PC-3 (cell line): Measurements from ENCODE around the gene ZMIZ1. TPM values are rescaled to one million over a fixed set of nuclear protein-coding genes. Genes with fewer than 3 reads are reported as not detected.

Source experiments
- ATAC-seq: fragments of 200-7000 bp; cut with Tn5 transposase; 2 replicates; pipeline ENCODE4 v1.9.1; 2020; ENCODE audit warnings: mild to moderate bottlenecking, moderate library complexity
- BruUV-seq: library from RNA; stranded (reverse); fragments of 400-500 nt; replicated peaks from 2 replicates; lab custom pipeline; 2021; lab: Mats Ljungman, UMichigan
- CTCF ChIA-PET: fragments of 300-600 bp; sonication (Branson Sonifier 250); formaldehyde crosslinking; loops from one replicate; lab custom pipeline; 2022; ENCODE audit warnings: antibody characterized with exemption; lab: Charles Lee
- POLR2A ChIA-PET: fragments of 300-600 bp; sonication (Branson Sonifier 250); formaldehyde crosslinking; loops from one replicate; lab custom pipeline; 2022; ENCODE audit warnings: antibody characterized with exemption; ENCODE audit not compliant: unreplicated experiment; lab: Charles Lee
- DNase-seq: peaks from one replicate; pipeline ENCODE4 v3.0.0-alpha.2; 2015
- H2AFZ ChIP-seq: fragments of 300-600 bp; sonication (generic); 2 replicates; pipeline ENCODE4 v1.6.0; 2016; ENCODE audit warnings: antibody characterized with exemption, low read length
- H3F3A ChIP-seq: fragments of 300-600 bp; sonication (generic); one replicate; pipeline ENCODE4 v1.6.0; 2017; ENCODE audit warnings: antibody characterized with exemption, low read length, control low read depth, mild to moderate bottlenecking; ENCODE audit not compliant: unreplicated experiment
- H3K27ac ChIP-seq: fragments of 300-600 bp; sonication (generic); 2 replicates; pipeline ENCODE4 v1.5.1; 2016; ENCODE audit warnings: mild to moderate bottlenecking, low read length
- H3K27me3 ChIP-seq: fragments of 300-600 bp; sonication (generic); 2 replicates; pipeline ENCODE4 v1.6.1; 2016; ENCODE audit warnings: low read length, mixed read lengths
- H3K36me3 ChIP-seq: fragments of 300-600 bp; sonication (generic); 2 replicates; pipeline ENCODE4 v1.6.1; 2016; ENCODE audit warnings: low read depth, mixed run types, low read length, mixed read lengths
- H3K4me1 ChIP-seq: fragments of 300-600 bp; sonication (generic); 2 replicates; pipeline ENCODE4 v1.5.1; 2016; ENCODE audit warnings: low read length; ENCODE audit not compliant: insufficient read depth
- H3K4me2 ChIP-seq: fragments of 300-600 bp; sonication (generic); 2 replicates; pipeline ENCODE4 v1.6.0; 2016; ENCODE audit warnings: low read length
- H3K4me3 ChIP-seq: fragments of 300-600 bp; sonication (generic); 2 replicates; pipeline ENCODE4 v1.5.1; 2016; ENCODE audit warnings: mild to moderate bottlenecking, low read length, mixed read lengths
- H3K79me2 ChIP-seq: fragments of 300-600 bp; sonication (generic); 2 replicates; pipeline ENCODE4 v1.6.1; 2017; ENCODE audit warnings: low read length, mixed read lengths
- H3K9ac ChIP-seq: fragments of 300-600 bp; sonication (generic); 2 replicates; pipeline ENCODE4 v1.6.0; 2016; ENCODE audit warnings: mild to moderate bottlenecking, low read length
- H3K9me2 ChIP-seq: fragments of 300-600 bp; sonication (generic); replicated peaks from 2 replicates; pipeline ENCODE4 v1.6.1; 2016; ENCODE audit warnings: mixed run types, low read length, mixed read lengths
- H3K9me3 ChIP-seq: fragments of 300-600 bp; sonication (generic); 2 replicates; pipeline ENCODE4 v1.6.1; 2016; ENCODE audit warnings: low read length, mixed read lengths
- H4K20me1 ChIP-seq: fragments of 300-600 bp; sonication (generic); 2 replicates; pipeline ENCODE4 v1.6.1; 2016; ENCODE audit warnings: low read length, mixed read lengths
- CTCF ChIP-seq: fragments of 300-600 bp; sonication (generic); conservative IDR thresholded peaks from 2 replicates; pipeline ENCODE4 v1.5.1; 2017; ENCODE audit warnings: antibody characterized with exemption, low read depth, mild to moderate bottlenecking, low read length
- EZH2 ChIP-seq: fragments of 300-600 bp; sonication (generic); IDR thresholded peaks from one replicate; pipeline ENCODE4 v1.6.1; 2017; ENCODE audit warnings: antibody characterized with exemption, mild to moderate bottlenecking, low read length; ENCODE audit not compliant: unreplicated experiment
- EZH2phosphoT487 ChIP-seq: fragments of 300-600 bp; sonication (generic); IDR thresholded peaks from 2 replicates; pipeline ENCODE4 v1.6.1; 2018; ENCODE audit warnings: mild to moderate bottlenecking, antibody characterized with exemption, low read length, borderline replicate concordance
- intact Hi-C: fragments of 100-400 bp; cut with micrococcal nuclease; formaldehyde crosslinking; loops from 2 replicates; pipeline ENCODE4 v1.9.0; 2023
- total RNA-seq: library from RNA; depleted of rRNA; stranded (reverse); fragments of >200 nt; gene quantifications from 2 replicates; pipeline ENCODE4 v1.2.3, GENCODE V29; 2014

ZMIZ1 gene
- total RNA-seq, 1 experiment from 2014 or later: 55.4 TPM

GRCh38 chr10:79140085-79140793 lies 71.5 kb downstream of the ZMIZ1 start:
- Histone ChIP-seq H3K36me3 (peaks cover 29% of the 10 kb centered on the region; the same call in 1 of the 2 replicates), H3K4me1 (peaks cover 6% of the 10 kb centered on the region), H3K27me3 (no peaks in the 10 kb centered on the region), H3K79me2 (no peaks in the 10 kb centered on the region), H3K9me3 (no peaks in the 10 kb centered on the region), H4K20me1 (no peaks in the 10 kb centered on the region), H3K4me3 (no peak overlapping the region), H3F3A (no peaks in the 10 kb centered on the region), H2AFZ (no peak overlapping the region), H3K27ac (no peak overlapping the region), H3K9me2 (no peaks in the 10 kb centered on the region), H3K4me2 (no peak overlapping the region), H3K9ac (no peak overlapping the region)
- BruUV-seq: no TSS peak
- intact Hi-C loops: no loop called here
- no peak for TF ChIP-seq EZH2phosphoT487
- no peak for TF ChIP-seq EZH2
- TF ChIP-seq CTCF: no peak
- DNase-seq: no peak
- ChIA-PET CTCF (interaction anchor here (0.6 kb wide), 1 partner anchor 175 kb away, joined by 4 read pairs; no protein-coding TSS in a partner anchor), POLR2A (no interaction called here)
- ATAC-seq: no peak

GRCh38 chr10:79140855-79141254 lies 72.1 kb downstream of the ZMIZ1 start:
- H3K79me2 ChIP-seq: no peaks in the 10 kb centered on the region
- H3K27me3 ChIP-seq: no peaks in the 10 kb centered on the region
- no peaks in the 10 kb centered on the region for H3F3A ChIP-seq
- POLR2A ChIA-PET: no interaction called here
- CTCF ChIA-PET: no interaction called here
- H4K20me1 ChIP-seq: no peaks in the 10 kb centered on the region
- no peaks in the 10 kb centered on the region for H3K9me3 ChIP-seq
- peaks cover 29% of the 10 kb centered on the region; the same call in 1 of the 2 replicates for H3K36me3 ChIP-seq
- no peak overlapping the region for H3K27ac ChIP-seq
- H3K9me2 ChIP-seq: no peaks in the 10 kb centered on the region
- peaks cover 12% of the 10 kb centered on the region for H3K4me1 ChIP-seq
- H3K4me3 ChIP-seq: no peak overlapping the region
- ATAC-seq: no peak
- intact Hi-C loops: no loop called here
- TSS peak; percentile 9 for BruUV-seq
- H2AFZ ChIP-seq: no peak overlapping the region
- TF ChIP-seq EZH2 (no peak), CTCF (no peak), EZH2phosphoT487 (no peak)
- no peak overlapping the region for H3K9ac ChIP-seq
- H3K4me2 ChIP-seq: no peak overlapping the region
- no peak for DNase-seq

GRCh38 chr10:79142064-79142491 lies 73.3 kb downstream of the ZMIZ1 start:
- H3K9ac ChIP-seq: no peak overlapping the region
- intact Hi-C loops: no loop called here
- no TSS peak for BruUV-seq
- H3K4me1 ChIP-seq: peaks cover 13% of the 10 kb centered on the region
- no peaks in the 10 kb centered on the region for H3K9me3 ChIP-seq
- ChIA-PET CTCF (interaction anchor here (0.5 to 1.3 kb wide), 2 partner anchors 53 to 63 kb away, joined by 3 to 5 read pairs; no protein-coding TSS in a partner anchor), POLR2A (no interaction called here)
- H3K27ac ChIP-seq: no peak overlapping the region
- H3K4me3 ChIP-seq: no peak overlapping the region
- H3F3A ChIP-seq: no peaks in the 10 kb centered on the region
- no peaks in the 10 kb centered on the region for H3K27me3 ChIP-seq
- no peaks in the 10 kb centered on the region for H4K20me1 ChIP-seq
- no peak overlapping the region for H3K4me2 ChIP-seq
- no peak for ATAC-seq
- no peak for TF ChIP-seq EZH2phosphoT487
- no peak for TF ChIP-seq CTCF
- TF ChIP-seq EZH2: no peak
- peaks cover 29% of the 10 kb centered on the region; the same call in 1 of the 2 replicates for H3K36me3 ChIP-seq
- H2AFZ ChIP-seq: no peak overlapping the region
- no peaks in the 10 kb centered on the region for H3K79me2 ChIP-seq
- no peaks in the 10 kb centered on the region for H3K9me2 ChIP-seq
- no peak for DNase-seq
